HG03159 (cell line): ENCODE data around the gene HECTD4.
"Not testable (repeated sequence)": the region's sequence is repeated elsewhere in the genome, so short reads cannot be mapped to it uniquely, and the experiment has no call there.

ENCODE experiments used
- ATAC-seq: cut with Tn5 transposase; IDR thresholded peaks from one replicate; pipeline ENCODE4 v1.9.1; 2021; ENCODE audit warnings: mild to moderate bottlenecking, moderate library complexity; ENCODE audit not compliant: unreplicated experiment

The HECTD4 gene

GRCh38 chr12:112381883-112382796 lies at the start of gene HECTD4:
Gene HECTD4 (minus strand): TSS chr12:112382431. CDS start chr12:112382128, 303 bp downstream.
- ATAC-seq = peak; percentile 90

- no peak for ATAC-seq
Measured at GRCh38 chr12:112431965-112432364, 49.7 kb upstream of the HECTD4 start.

- ATAC-seq = no peak
Measured at GRCh38 chr12:112430929-112431328, 48.7 kb upstream of the HECTD4 start.

GRCh38 chr12:112427760-112428159 lies 45.5 kb upstream of the HECTD4 start:
- ATAC-seq = no peak

GRCh38 chr12:112425582-112426382 lies 43.6 kb upstream of the HECTD4 start:
- ATAC-seq = no peak

- ATAC-seq = no peak
Measured at GRCh38 chr12:112424126-112424525, 41.9 kb upstream of the HECTD4 start.

- ATAC-seq = no peak
Measured at GRCh38 chr12:112422531-112422930, 40.3 kb upstream of the HECTD4 start.

- ATAC-seq = no peak
Measured at GRCh38 chr12:112421363-112421762, 39.1 kb upstream of the HECTD4 start.

GRCh38 chr12:112420740-112421139 lies 38.5 kb upstream of the HECTD4 start:
- ATAC-seq = no peak

- ATAC-seq = peak; percentile 47
Measured at GRCh38 chr12:112419297-112420133, 37.3 kb upstream of the HECTD4 start.

- peak; percentile 71 for ATAC-seq
Measured at GRCh38 chr12:112418608-112419296, 36.5 kb upstream of the HECTD4 start, which contains the start of gene PTPN11. Gene PTPN11 (plus strand): TSS chr12:112418947. CDS start chr12:112419112, 165 bp downstream.

- peak; percentile 6 for ATAC-seq
Measured at GRCh38 chr12:112418273-112418607, 36.0 kb upstream of the HECTD4 start.

GRCh38 chr12:112415457-112415856 lies 33.2 kb upstream of the HECTD4 start:
- not testable (repeated sequence) for ATAC-seq

- no peak for ATAC-seq
Measured at GRCh38 chr12:112413855-112414625, 31.8 kb upstream of the HECTD4 start.

- no peak for ATAC-seq
Measured at GRCh38 chr12:112409906-112410244, 27.6 kb upstream of the HECTD4 start.

GRCh38 chr12:112409064-112409905 lies 27.1 kb upstream of the HECTD4 start, which contains the start of gene RPL6:
Gene RPL6 (minus strand): TSS chr12:112409605. CDS start chr12:112408656, 949 bp downstream.
- ATAC-seq = peak; percentile 87

- ATAC-seq = no peak
Measured at GRCh38 chr12:112408621-112409020, 26.4 kb upstream of the HECTD4 start.

GRCh38 chr12:112407683-112408082 lies 25.5 kb upstream of the HECTD4 start:
- ATAC-seq = not testable (repeated sequence)
